Esophagus (tissue), 2 donors: ENCODE results near the gene ITPR2. TPM values are rescaled to one million over a fixed set of nuclear protein-coding genes. Genes with fewer than 3 reads are reported as not detected.

ENCODE experiments used
- H3K27ac ChIP-seq, 2 donors: one replicate each; pipeline ENCODE4 v1.5.1; 2013; ENCODE audit warnings: low read depth in 2 of 2, mild to moderate bottlenecking in 2 of 2, inconsistent platforms in 1 of 2, low read length in 1 of 2, moderate library complexity in 1 of 2
- H3K27me3 ChIP-seq, 2 donors: one replicate each; pipeline ENCODE4 v1.6.1; 2013; ENCODE audit warnings: low read length in 2 of 2, control low read depth in 1 of 2, mild to moderate bottlenecking in 1 of 2; ENCODE audit not compliant: insufficient read depth in 2 of 2, control insufficient read depth in 1 of 2
- H3K36me3 ChIP-seq, 2 donors: one replicate each; pipeline ENCODE4 v1.6.1; 2013; ENCODE audit warnings: low read length in 1 of 2; ENCODE audit not compliant: control insufficient read depth in 2 of 2, insufficient read depth in 2 of 2
- H3K4me1 ChIP-seq, 2 donors: one replicate each; pipeline ENCODE4 v1.6.1; 2013; ENCODE audit warnings: low read length in 1 of 2; ENCODE audit not compliant: control insufficient read depth in 2 of 2, insufficient read depth in 2 of 2
- H3K4me3 ChIP-seq, 2 donors: one replicate each; pipeline ENCODE4 v1.5.1; 2013; ENCODE audit warnings: low read length in 2 of 2, mild to moderate bottlenecking in 2 of 2, low read depth in 1 of 2, moderate library complexity in 1 of 2
- H3K9me3 ChIP-seq, 2 donors: one replicate each; pipeline ENCODE4 v1.6.1; 2013; ENCODE audit warnings: mild to moderate bottlenecking in 2 of 2, low read depth in 1 of 2, low read length in 1 of 2, moderate library complexity in 1 of 2; ENCODE audit not compliant: control insufficient read depth in 2 of 2, insufficient read depth in 1 of 2
- WGBS, 2 donors: extraction: QIAGEN DNeasy Blood & Tissue Kit; methylation state at CpG; one replicate each; pipeline ENCODE4 v1.1.7; 2013; 5-methylcytosine and 5-hydroxymethylcytosine counted together
- polyA plus RNA-seq, 2 donors: library from polyadenylated mRNA; stranded (reverse); fragments of 200-250 nt; gene quantifications; one replicate each; pipeline ENCODE4 v1.2.3, GENCODE V29; 2013
- donor health status: healthy with polysubstance abuse.
- donor health status: Bipolar disorder and iron deficiency.

Gene ITPR2
- polyA plus RNA-seq, 2 donors: 4.8 to 5.7 TPM

DNA sequence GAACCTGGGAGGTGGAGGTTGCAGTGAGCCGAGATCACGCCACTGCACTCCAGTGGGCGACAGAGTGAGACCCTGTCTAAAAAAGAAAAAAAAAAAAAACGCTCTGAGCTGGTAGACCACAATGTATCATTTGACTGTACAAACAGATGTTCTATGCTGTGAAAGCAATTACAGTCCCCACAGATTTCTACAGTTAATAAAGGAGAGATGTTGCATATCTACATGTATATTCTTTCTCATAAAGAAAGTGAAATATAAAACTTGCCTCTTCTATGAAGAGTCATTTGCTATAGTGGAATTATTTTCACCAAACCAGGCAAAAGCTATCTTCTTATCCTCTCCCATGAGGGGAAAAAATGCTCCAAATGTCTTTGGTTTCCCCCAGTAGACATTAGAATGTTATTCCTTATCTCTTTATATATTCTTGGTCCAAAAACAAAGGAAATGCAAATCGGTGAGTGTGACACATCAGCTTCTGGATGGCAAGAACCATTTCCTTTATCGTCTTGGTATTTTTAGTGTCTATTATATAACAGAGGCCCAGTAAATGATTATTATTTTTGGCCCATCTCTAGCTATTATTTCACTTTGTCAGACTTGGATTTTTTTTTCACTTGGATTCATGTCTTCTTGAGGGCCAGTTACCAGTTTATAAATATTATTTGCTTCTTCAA lies 407.3 kb downstream of the ITPR2 start:
- H3K4me1 ChIP-seq: no peaks in the 10 kb centered on the region
- H3K9me3 ChIP-seq: no peaks in the 10 kb centered on the region
- no peak overlapping the region for H3K4me3 ChIP-seq
- no peaks in the 10 kb centered on the region for H3K27me3 ChIP-seq
- H3K27ac ChIP-seq: no peak overlapping the region
- WGBS, 2 donors: 81 to 87% methylated on average over 6 of the region's 6 CpGs
- no peaks in the 10 kb centered on the region for H3K36me3 ChIP-seq

DNA sequence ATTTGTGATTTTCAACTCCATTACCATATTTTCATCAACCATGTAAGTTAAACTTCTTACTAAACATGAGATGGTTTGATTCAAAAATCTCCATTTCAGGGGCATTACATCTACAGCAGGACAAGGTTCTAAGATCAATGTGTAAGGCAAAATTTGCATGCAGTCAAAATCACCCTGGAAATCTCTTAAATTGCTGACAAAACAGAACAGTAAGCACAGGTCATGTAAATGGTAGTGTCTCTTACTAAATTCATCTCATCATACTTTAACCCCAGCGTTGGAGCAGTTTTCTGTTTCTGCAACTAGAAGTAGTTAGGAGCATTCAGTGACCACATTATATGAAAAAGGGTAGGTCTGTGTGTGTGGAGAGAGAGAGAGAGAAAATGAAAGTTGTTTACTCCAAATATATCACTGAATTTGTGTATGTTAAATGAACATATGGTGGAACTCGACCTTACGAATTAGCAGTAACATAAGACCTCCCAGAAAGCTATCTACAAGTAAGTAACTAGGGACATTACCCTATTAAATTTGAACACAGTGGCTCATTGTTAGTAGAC lies 410.1 kb downstream of the ITPR2 start:
- no peaks in the 10 kb centered on the region for H3K27me3 ChIP-seq
- 78 to 80% methylated on average over 3 of the region's 3 CpGs for WGBS, 2 donors
- H3K9me3 ChIP-seq: no peaks in the 10 kb centered on the region
- H3K27ac ChIP-seq: no peak overlapping the region
- H3K4me3 ChIP-seq: no peak overlapping the region
- no peaks in the 10 kb centered on the region for H3K36me3 ChIP-seq
- H3K4me1 ChIP-seq: no peaks in the 10 kb centered on the region

DNA sequence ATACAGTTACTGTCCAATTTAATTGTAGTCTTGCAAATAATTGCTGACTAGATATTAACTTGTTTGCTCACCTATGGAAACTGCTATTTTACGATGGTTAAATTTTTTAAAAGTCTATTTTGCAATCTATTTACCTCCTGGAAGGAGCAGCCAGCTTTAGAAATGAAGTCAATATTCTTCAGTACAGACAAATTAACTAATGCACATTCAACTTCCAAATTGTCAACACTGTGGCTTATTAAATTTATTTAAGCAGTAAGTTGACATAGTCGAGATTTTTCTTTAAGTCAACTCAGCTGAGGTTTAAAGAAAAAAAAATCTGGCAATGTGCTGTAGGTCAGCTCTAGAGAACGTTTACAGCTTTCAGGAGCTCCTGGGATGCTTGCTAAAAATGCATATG lies 416.4 kb downstream of the ITPR2 start:
- Histone ChIP-seq H3K27ac (no peak overlapping the region), H3K4me3 (no peak overlapping the region), H3K9me3 (no peaks in the 10 kb centered on the region), H3K4me1 (no peaks in the 10 kb centered on the region), H3K27me3 (no peaks in the 10 kb centered on the region), H3K36me3 (peaks cover 0 to 2% of the 10 kb centered on the region in 2 donors)
- 68 to 76% methylated on average over 3 of the region's 3 CpGs for WGBS, 2 donors

DNA sequence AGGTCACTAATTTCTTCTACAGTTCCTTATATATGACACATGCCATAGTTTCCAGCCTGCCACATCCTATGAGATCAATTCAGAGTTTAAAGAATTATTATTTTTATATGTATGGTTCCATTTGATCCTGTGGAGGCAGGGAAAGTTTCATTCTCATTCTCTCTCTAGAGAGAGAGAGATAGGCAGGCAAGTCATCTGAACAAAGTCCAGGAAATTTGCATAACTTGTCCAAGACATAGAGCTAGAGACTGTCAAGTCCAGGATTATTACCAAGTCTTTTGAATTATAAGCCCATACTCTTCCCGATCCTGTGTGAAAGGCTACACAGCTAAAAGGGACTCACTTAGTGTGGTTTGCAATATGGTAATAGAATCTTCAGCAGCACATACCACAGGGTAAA lies 422.3 kb downstream of the ITPR2 start:
- H3K27me3 ChIP-seq: no peaks in the 10 kb centered on the region
- peaks cover 0 to 9% of the 10 kb centered on the region in 2 donors for H3K36me3 ChIP-seq
- WGBS, 2 donors: 79 to 100% methylated on average over 1 of the region's 1 CpG
- H3K4me1 ChIP-seq: no peaks in the 10 kb centered on the region
- no peaks in the 10 kb centered on the region for H3K9me3 ChIP-seq
- H3K4me3 ChIP-seq: no peak overlapping the region
- no peak overlapping the region for H3K27ac ChIP-seq

DNA sequence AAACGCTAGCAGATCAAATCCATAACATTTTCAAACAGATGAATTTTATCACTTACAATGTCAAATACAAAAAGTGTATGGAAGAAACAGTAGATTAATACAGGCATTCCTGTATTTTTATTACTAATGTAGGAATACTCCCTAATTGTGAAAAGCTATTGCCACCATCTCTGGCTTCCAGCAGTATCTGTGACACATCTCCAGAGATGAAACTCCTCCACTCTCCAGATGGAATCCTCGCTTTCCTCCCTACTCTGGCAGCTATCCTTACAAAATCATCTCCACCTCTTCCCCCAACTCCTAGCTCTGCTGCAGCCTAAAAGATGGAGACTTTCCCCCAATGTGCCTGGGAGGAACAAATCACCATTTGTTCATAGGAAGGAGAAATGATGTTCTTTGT lies 426.2 kb downstream of the ITPR2 start:
- WGBS, 2 donors: 87 to 94% methylated on average over 2 of the region's 2 CpGs
- H3K36me3 ChIP-seq: peaks cover 0 to 7% of the 10 kb centered on the region in 2 donors
- no peak overlapping the region for H3K4me3 ChIP-seq
- peaks cover 0 to 2% of the 10 kb centered on the region in 2 donors for H3K4me1 ChIP-seq
- no peaks in the 10 kb centered on the region for H3K9me3 ChIP-seq
- H3K27me3 ChIP-seq: no peaks in the 10 kb centered on the region
- H3K27ac ChIP-seq: no peak overlapping the region

DNA sequence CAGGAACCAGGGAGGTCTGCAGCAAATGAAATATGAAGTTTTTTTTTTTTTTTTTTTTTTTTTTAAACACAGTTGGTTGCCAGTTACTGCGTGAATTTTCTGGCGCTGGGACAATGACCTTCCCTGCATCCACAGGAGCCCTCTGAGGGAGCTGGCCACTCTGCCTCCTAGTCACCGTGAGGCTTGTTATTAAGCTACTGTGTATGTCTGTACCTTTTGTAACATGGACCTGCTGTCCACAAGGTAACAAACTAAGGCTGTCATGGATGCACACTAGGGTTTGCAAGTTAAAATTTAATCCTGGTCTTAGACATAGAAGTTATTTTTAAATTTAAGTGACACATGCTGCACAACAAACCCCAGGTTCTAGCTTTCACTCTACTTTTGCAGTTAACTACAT lies 426.6 kb downstream of the ITPR2 start:
- Histone ChIP-seq H3K27me3 (no peaks in the 10 kb centered on the region), H3K4me3 (no peak overlapping the region), H3K27ac (no peak overlapping the region), H3K9me3 (no peaks in the 10 kb centered on the region), H3K36me3 (peaks cover 0 to 7% of the 10 kb centered on the region in 2 donors), H3K4me1 (peaks cover 0 to 2% of the 10 kb centered on the region in 2 donors)
- 63% methylated on average over 3 of the region's 3 CpGs for WGBS, 2 donors

DNA sequence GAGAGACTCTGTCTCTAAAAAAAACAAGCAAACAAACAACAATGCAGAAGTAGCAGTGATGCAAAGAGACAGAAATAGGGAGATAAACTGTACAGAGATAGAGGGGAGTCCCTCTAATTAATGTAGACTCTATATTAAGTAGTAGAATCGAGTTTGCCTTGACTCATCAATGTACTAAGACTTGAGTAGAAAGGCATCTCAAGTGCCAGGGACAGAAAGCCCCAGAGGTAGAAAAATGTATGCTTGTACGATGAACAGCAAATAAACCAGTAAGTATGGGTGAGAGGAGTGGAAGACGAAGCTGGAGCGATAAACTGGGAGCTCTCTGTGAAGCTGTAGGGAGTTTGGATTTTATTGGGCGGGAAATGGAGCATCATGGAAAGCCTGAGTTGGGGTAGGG lies 429.4 kb downstream of the ITPR2 start:
- Histone ChIP-seq H3K36me3 (peaks cover 0 to 3% of the 10 kb centered on the region in 2 donors), H3K4me1 (peaks cover 0 to 2% of the 10 kb centered on the region in 2 donors), H3K4me3 (no peak overlapping the region), H3K9me3 (no peaks in the 10 kb centered on the region), H3K27me3 (no peaks in the 10 kb centered on the region), H3K27ac (no peak overlapping the region)
- WGBS, 2 donors: 89 to 91% methylated on average over 5 of the region's 5 CpGs

DNA sequence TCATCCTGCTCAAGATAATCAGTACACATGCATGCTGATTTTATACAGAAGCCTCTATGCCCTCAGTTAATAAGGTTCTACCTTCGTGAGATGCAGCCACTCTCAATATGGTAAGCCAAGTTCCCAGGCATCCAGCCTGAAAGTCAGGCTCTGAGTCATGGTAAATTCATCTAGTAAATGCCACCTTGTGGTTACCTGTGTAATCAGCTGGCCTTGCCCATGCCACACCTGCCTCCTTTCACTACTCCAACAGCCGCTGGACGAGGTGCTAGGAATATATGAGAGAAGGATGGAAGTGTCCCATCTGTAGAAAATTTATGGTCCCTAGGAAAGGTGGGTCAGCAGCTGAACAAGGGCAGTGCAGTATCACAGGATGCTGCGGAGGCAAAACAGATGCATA lies 430.3 kb downstream of the ITPR2 start:
- Histone ChIP-seq H3K4me3 (no peak overlapping the region), H3K9me3 (no peaks in the 10 kb centered on the region), H3K4me1 (peaks cover 0 to 2% of the 10 kb centered on the region in 2 donors), H3K36me3 (peaks cover 0 to 3% of the 10 kb centered on the region in 2 donors), H3K27ac (no peak overlapping the region), H3K27me3 (no peaks in the 10 kb centered on the region)
- 58 to 60% methylated on average over 4 of the region's 4 CpGs for WGBS, 2 donors

DNA sequence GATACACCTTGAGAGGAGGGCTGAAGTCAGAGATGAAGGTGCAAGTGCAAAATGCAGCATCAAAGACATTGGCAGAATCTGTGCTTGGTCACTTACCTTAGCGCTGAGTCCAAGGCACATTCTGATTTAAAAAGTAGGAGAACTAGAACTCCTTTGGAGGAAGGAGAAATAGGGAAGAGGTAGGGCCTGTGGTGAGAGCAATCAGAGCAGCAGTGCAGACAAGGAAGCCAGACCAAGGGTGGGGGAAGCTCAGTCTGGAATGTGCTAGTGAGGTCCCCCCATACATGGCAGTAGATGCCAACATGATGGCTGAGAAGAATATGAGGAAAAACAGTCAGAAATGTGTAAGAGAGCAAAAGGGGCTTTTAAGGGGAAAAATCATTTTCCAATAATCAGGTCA lies 431.1 kb downstream of the ITPR2 start:
- 96% methylated on average over 1 of the region's 1 CpG for WGBS, 2 donors
- H3K27me3 ChIP-seq: no peaks in the 10 kb centered on the region
- no peaks in the 10 kb centered on the region for H3K9me3 ChIP-seq
- peaks cover 0 to 2% of the 10 kb centered on the region in 2 donors for H3K4me1 ChIP-seq
- peaks cover 1 to 5% of the 10 kb centered on the region in 2 donors for H3K36me3 ChIP-seq
- no peak overlapping the region for H3K27ac ChIP-seq
- H3K4me3 ChIP-seq: no peak overlapping the region

DNA sequence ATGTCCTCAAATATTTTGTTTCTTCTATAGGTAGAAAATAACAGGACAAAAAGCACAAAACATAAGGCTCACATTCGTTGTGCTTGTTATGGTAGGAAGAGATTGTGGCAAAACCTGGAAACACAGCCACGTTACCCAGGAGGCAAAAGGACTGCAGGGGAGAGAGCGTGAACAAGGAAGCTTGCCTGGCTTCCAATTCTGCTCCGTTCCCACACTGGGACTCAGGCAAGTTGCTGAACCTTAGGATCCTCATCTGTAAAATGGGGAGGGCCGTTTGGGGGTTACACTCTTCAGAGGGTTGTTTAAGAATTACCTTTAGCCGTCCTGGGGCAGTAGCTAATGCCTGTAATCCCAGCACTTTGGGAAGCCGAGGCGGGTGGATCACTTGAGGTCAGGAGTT lies 432.4 kb downstream of the ITPR2 start:
- no peaks in the 10 kb centered on the region for H3K9me3 ChIP-seq
- peaks cover 0 to 2% of the 10 kb centered on the region in 2 donors for H3K4me1 ChIP-seq
- peaks cover 2 to 6% of the 10 kb centered on the region in 2 donors for H3K36me3 ChIP-seq
- WGBS, 2 donors: 90 to 92% methylated on average over 8 of the region's 8 CpGs
- no peak overlapping the region for H3K27ac ChIP-seq
- H3K27me3 ChIP-seq: no peaks in the 10 kb centered on the region
- H3K4me3 ChIP-seq: no peak overlapping the region
